NCI-H1417 (cell line): ENCODE data around the gene STK32C.
A peak's percentile ranks its signal among the peaks of the same experiment; 100 is the strongest.
"Not testable (repeated sequence)": the region's sequence is repeated elsewhere in the genome, so short reads cannot be mapped to it uniquely, and the experiment has no call there.

Experiments
- DNase-seq, 3 experiments: peaks; one replicate each; lab custom pipeline; 2025; lab: John Stamatoyannopoulos, UW

Gene STK32C

DNA sequence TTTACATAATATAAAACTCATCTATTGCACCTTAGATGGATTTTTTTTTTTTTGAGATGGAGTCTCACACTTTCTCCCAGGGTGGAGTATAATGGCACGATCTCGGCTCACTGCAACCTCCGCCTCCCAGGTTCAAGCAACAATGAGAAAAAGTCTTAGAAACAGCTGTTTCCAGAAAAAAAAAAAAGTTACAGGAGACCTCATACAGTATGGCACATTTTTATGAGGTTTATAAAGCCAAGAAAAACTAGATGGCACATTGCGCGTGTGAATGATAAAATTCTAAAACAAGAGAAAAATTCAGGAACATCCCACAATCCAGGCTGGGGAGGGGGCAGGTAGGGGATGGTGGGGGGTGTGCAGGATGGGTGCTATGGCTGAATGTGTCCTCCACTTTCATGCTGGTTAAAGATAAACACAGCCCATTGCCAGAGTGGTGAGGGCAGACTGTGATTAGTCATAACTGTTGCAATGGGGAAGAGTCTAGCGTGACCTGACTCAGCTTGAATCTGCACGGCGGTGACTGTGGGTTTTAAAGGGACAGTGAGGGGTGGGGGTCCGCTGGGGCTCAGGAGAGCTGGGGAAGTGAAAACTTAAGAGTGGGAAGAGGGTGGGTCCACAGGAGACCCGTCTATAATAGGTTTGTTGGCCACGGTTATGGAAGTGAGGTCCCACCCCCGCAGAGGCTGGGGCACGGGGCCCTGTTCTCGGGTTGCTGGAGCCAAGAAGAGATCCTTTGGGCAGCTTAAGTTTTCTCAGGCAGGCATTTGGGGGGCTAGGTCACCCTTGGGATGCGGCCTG, 12.3 kb upstream of the STK32C start:
- no peak for DNase-seq

DNA sequence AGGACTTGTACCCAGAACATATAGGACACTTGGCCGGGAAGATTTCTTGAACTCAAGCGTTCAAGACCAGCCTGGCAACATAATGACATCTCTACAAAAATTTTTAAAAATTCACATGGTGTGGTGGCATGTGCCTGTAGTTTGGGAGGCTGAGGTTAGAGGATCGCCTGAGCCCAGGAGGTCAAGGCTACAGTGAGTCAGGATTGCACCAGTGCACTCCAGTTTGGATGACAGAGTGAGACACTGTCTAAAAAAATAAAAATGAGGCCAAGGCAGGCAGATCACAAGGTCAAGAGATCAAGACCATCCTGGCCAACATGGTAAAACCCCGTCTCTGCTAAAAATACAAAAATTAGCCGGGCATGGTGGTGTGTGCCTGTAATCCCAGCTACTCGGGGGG, 9.7 kb upstream of the STK32C start:
- DNase-seq = not testable (repeated sequence)

DNA sequence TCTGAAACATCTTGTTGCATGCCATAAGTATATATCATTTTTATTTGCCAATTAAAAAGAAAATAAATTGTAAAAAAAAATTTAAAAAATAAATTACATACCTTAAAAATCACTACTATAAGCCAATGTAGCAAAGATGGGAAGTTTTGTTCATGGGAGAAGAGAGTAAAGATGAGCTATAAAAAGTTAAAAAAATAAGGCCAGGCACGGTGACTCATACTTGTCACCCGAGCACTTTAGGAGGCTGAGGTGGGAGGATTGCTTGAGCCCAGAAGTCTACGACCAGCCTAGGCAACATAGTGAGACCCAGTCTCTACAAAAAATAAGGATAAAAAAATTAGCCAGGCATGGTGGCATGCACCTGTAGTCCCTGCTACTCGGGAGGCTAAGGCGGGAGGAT, 8.4 kb upstream of the STK32C start:
- no peak for DNase-seq

DNA sequence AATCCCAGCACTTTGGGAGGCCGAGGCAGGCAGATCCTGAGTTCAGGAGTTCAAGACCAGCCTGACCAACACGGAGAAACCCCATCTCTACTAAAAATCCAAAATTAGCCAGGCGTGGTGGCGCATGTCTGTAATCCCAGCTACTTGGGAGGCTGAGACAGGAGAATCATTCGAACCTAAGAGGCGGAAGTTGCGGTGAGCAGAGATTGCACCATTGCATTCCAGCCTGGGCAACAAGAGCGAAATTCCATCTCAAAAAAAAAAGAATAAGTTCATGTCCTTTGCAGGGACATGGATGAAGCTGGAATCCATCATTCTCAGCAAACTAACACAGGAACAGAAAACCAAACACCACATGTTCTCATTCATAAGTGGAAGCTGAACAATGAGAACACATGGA, 7.1 kb upstream of the STK32C start:
- DNase-seq = not testable (repeated sequence)

DNA sequence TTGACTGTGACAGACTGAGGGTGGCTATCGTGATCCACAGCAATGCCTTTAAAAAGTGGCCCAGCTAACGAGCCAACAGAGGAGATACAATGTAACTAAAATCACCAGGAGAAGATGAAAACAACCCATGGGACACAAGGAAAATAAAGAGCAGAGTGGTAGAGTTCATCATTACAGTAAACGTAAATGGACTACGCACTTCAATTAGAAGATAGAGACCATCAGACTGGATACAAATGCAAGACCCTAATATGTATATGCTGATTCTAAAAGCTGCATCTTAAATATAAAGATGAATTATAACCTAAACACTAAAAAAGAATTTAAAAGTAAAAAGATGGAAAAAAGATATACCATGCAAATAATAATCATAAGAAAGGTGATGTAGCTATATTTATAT, 6.6 kb upstream of the STK32C start:
- DNase-seq = no peak

DNA sequence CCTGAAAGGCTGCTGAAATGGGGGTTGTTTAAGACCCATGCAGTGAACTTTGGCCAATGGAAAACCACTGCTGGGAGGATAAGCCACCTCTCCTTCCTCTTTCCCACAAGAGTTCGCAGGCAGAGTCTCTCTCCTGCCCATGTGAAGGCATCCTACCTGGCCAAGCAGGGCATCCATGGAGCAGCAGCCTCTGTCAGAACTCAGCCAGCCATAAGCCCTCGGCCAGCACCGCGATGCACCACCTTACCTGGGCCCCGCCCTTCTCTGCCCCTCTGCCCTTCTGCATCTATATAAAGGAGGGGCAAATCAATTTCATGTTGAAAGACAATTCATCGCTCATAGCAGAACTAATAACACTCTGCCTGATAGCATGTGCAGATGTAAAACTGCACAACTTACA, 6.1 kb upstream of the STK32C start:
- no peak for DNase-seq

DNA sequence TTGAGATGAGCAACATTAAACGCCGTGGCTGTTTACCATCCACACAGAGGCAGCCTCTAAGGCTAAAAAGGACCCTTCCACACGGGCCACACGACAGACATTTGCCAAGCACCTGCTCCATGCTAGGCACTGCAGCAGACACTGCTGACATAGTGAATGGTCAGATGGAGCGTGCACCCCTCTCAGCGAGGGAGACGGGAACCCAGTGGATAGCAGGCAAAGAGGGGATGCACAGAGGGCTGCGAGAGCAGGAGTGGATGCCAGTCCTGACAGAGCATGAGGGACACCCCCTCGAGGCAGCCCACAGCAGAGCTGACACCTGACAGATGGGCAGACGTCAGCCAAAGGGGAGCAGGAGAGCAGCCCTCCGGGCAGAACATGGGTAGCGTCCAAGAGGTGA, 5.6 kb upstream of the STK32C start:
- no peak for DNase-seq

DNA sequence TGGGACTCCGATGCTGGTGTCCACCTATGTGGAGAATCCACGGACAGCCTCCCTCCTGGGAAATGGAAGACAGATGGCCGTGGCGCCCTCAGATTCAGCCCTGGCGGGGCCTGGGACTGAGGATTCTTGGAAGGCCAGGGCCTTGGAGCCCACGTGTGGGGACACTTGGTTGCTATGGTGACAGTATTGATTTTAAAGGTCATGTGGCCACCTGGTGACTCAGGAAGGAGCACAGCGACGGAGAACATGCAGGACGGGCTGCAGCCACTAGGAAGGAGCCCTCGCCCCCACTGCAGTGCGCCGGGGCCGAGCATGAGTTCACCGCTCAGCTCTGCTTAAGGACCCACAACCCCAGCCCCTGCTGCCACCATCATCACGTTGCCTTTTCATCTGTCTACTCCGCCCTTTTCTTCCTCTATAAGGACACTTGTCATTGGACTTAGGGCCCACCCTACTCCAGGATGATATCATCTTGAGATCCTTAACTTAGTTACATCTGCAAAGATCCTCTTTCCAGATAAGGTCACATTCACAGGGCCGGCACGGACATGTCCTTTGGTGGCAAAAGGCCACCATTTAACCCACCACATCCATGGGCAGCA, 3.7 kb upstream of the STK32C start:
- peak; percentile 27 to 58 (median 28) for DNase-seq

DNA sequence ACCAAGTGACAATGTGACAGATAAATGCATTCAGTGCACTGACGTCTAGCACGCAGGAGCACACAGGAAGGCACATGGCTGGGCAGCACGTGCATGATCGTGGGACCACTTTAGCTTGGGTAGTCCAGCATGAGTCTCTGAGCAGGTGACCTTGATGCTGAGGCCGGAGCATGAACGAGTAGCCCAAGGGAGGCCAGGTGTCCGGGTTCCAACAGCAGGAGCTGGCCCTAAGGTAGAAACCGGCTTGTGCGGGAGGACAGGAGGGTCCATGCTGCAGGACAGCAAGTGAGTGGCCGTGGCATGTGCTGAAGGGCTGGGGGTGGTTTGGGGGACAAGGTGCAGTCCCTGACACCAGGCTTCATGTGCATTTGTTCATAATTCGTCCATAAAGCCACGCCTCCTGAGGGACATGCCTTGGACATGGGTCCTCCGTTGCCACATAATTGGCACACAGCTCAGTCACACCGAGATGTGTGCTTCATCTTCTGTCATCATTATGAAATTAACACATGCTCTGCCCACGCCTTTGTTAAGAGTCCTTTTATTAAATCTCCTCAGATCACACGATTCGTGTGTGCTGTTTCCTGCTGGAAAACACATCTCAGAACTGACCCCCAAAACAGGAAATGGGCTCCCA, 3.1 kb upstream of the STK32C start:
- no peak for DNase-seq

DNA sequence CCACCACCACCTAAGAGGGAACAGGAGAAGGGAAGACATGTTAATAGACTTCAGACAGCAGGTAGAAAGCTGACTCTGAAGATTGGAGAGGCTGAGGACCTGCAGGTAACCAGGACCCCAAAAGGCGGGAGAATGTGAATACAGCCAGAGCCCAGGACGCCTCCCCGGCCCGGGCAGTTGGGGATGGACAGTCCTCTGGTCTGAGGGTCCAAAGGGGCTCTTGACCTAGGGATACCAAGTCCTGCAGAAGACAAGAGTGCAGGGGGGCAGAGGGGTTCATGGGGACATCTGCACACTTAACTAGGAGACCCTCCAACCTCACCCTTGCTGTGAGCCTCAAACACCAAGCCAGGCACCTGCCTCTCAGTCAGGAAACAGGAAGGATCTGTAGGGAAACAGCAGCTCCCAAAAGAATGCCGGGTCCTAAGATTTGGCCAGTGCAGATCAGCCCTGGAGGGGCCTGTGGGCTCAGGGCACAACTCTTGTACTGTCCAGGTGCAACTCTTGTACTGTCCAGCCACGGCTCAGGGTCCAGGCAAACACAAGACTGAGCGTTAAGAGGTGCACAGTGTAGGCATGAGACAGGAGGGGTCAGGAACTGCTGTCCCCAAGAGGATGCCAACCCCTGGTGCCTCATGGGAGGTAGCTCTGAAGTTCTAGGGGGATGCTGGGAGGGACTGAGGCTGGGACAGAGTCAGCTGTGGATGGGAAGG, 2.3 kb upstream of the STK32C start:
- no peak for DNase-seq

DNA sequence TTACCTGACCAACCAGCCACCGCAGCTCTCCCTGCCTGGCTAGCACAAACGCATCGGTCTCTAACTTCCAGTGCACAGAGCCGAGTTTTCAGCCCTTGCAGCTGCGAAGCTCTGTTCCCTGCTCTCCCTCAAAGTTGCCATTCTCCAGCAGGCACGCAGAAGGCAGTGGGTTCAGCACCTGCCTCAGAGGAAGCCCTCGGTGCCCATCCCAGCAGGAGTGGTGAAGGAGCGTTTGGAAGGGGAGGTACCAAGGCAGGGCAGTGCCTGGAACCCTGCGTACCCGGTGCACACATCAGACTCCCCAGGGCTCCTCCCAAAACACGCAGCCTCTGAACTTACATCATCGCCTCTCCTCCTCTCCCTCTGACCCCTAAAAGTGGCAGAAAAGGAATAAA, 1.7 kb upstream of the STK32C start:
- no peak for DNase-seq

DNA sequence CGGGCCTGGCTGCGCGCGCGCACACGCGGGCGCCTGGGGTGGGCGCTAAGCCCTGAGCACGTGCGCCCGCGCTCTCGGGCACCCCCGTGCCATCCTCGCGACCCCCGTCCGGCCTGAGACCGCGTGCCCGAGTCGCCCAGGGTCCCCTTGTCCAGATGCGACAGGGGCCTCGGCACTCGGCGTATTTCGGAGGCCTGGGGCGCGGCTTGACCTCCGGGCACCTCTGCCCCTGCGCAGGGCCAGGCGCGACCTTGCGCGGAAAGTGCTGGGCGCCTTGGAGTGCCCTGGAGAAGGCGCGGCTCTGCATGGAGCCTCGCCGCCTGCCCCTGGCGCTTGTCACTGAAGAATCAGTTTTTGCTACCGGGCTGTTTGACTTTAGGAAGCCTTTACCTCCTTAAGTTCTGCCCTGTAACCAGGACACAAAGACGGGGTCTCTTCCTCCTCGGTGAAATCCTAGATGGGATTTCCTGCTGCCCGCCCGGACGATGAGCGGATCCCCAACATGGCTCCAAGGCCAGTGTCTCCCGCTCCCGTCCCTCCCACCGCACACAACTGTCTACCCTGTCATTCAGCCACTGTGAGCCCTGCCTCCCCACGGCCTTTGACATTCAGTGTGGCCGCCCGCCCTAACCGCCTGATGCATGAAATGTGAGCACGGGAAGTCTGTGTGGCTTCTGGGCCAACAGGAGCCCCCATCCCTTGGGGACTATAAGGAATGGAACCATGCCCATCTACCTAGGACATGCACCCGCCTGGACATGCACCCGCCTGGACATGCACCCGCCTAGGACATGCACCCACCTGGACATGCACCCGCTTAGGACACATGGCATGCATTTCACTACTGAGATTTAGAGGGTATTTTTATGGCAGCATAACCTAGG, 1.1 kb upstream of the STK32C start:
- DNase-seq = peak in 2 of 3 experiments; percentile 62 to 70

DNA sequence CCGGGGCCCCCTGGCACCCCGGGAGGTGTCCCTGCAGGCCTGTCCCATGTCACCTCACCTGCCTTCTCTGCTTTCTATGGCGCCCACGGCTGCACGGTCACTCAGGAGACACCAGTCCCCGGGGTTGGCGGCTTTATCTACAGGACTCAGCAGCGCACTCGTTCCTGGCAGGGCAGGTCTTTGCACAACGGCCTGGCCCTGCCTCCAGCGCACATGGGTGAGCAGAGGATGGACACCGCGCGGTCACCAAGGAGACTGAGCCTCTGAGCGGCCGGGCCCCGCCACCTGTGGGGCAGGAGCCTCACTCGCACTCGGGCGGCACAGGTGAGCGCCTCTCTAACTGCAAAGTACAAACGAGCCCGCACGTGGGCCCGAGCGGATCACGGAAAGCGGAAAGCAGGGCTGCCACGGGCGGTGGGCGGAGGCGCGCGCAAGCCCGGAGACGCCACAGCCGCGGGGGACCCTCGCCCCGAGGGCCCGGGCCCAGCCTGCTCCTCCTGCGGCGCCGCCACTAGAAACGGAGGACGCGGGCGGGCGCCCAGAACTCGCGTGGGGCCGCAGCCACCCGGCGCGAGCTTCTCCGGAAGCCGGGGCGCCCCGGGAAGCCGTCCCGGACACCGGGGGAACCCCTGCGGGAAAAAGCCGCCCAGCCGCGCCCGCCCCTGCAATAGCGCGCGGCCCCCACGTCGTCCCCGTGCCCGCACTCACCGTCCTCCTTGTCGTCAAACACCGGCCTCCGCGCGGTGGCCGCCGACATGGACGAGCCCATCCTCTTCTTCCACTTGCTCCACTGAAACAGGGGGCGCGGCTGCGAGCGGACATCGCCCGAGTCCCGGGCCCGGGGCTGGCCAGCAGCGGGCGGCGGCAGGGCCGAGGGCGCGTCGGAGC, 642 bp downstream of the STK32C start:
- peak; percentile 26 to 85 (median 79) for DNase-seq

DNA sequence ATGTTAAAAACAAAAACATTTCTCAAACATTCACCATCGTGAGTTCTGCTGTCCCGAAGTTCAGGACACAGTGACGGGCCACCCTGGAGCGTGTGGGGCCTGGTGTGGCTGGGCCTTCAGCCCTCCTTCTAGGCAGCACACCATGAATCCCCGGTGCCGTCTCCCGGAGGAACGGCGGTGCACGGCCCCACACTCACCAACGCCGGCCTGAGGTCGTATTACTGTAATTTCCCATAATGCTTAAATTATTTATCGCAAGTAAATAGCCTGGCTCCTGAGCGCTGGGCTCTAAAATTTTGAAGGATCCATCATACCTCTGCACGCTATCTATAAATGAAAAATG, 1.4 kb downstream of the STK32C start:
- DNase-seq = peak in 2 of 3 experiments; percentile 31 to 55

DNA sequence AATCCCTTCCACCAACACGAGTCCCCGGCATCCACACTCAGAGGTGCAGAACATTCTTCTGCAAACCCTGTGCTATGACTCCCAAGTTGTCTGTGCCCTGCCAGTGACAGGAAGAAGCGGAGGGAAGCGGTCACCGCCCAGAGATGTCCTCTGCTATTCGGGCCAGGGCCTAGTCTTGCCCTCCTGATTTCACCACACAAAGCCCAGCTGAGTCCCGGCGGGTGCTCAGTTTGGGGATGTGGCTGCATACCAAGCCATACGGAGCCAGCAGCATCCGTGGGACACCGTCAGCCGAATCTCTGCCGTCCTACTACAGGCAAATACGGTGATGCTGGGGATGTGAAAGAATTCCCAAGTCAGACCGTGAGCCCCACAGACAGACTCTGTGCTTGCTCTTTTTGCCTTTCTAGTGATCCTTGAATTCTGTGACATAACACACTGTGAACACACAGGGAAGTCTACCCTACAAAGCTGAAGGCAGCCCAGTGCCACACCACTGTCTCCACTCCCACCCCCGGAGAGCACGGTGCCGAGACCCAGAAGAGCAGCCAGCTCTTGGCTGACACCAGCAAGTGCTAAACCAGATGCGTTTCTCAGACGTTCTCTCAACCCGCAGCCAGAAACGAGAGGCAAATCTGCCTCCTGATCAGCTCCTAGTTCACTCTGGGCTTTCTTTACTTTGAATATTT, 2.0 kb downstream of the STK32C start:
- peak in 1 of 3 experiments; percentile 35 for DNase-seq

DNA sequence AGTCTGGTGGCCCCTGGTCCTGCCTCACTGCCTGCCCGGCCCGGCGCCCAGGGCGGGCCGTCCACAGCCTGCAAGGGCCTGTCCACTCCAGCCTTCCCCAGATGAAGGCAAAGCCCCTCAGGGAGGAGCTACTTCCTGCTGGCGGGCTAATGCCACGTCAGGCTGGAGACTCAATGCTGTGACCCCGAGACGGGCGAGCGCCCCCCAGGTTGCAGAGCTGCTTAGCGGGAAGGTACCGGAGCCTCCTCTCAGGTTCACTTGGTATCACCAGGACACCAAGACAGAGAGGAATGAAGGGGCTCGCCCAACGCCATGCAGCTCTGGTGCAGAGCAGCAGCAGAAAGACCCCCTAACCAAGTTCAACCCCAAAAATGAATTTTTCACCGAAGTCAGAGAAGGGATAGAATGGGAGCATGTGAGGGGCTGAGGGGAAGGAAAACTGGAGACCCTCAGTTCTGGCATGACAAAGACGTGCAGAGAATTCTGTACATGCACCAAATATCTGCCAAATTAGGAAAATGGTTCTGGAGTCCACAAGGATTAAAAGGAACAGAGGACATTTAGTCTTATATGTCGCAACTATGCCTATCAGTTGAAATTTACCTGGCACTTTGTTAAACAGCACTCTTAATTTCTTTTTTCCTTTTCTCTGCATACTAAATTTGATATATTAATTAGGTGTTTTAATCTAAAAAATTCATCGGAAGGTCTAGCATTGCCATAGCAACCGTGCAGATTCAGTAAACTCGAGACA, 2.8 kb downstream of the STK32C start:
- DNase-seq = no peak

DNA sequence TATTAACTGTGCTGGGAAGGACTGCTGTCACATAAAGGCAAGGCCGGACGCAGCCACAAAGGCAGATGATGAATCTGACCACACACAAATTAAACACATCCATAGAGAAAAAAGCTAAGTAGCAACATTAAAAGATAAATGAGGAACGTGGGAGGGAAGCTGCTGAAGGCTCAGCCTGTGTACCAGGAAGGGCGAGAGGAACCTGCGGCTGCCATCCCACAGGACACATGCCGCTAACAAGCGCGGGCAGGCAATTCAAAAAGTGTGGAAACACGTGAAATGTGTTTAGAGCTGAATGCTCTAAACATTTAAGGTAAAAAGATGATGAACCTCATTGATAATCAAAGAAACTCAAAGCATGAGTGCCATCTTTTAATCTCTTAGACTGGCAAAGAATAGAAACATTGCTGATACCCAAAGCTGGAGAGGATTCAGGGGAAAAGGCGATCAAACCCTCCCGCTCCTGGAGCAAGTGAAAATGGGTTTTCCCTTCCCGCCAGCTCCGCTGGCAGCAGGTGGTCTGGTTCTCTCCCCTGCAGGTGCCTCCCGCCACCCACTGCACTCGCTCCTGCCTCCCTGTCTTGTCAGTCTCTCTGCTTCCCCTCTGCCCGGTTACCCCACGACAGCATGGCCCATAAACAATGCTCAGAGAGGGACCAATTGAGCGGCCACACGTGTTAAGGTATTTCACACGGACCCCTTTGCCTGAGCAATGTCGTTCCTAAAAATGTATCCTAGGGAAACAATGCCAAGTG, 4.2 kb downstream of the STK32C start:
- no peak for DNase-seq
